ENCODE measurements around the gene GSN. TPM values are rescaled to one million over a fixed set of nuclear protein-coding genes. Genes with fewer than 3 reads are reported as not detected.

The GSN gene
- total and polyA plus RNA-seq, 9 of the 15 experiments (the other 6 are each of a cell fraction or from before 2014, with no cell fraction given) = 0.39 to 16.6 (median 8.2) TPM

DNA sequence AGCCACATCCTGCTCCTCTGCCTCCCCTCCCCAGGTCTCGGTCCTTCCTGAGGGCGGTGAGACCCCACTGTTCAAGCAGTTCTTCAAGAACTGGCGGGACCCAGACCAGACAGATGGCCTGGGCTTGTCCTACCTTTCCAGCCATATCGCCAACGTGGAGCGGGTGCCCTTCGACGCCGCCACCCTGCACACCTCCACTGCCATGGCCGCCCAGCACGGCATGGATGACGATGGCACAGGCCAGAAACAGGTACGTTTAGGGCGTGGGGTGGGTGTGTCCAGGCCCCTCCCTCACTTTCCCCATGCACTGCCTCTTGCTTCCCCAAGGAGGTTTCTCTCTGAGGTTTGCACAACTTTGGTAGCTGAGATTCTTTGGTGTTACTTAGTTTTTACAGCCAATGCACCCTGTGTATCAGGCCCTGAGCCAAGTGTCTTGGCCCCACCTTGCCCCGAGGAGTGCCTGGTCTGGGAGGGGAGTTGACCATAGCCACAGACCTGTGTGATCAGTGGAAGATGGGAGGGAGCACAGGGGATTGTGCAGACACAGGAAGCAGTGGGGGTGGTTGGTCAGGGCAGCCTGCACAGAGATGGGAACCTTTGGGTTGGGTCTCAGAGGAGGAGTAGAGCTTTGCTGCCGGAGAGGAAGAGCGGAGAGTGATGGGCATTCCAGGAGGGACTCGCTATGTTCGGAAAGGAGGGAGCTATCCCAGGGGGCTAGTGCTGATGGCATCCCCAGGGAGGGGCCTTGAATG lies 50.8 kb downstream of the GSN start:
- no peak overlapping the region for H3K4me3 ChIP-seq
- no peaks in the 10 kb centered on the region for H3K79me2 ChIP-seq (ENCODE audit: control insufficient read depth, insufficient read depth, low read length)
- H3K4me2 ChIP-seq (ENCODE audit: insufficient read depth, low read length) = no peak overlapping the region
- in situ Hi-C loops (cut with MboI) = loop anchor here (5.0 kb wide), 2 partner anchors 78 to 102 kb away; no protein-coding TSS in a partner anchor
- no peaks in the 10 kb centered on the region for H3K9me1 ChIP-seq (ENCODE audit: control insufficient read depth, insufficient read depth, low read length)
- 0 out of 4 replicates have a peak overlapping the region, but pooled peaks of 1 of the 2 experiments have one; percentile 29 for H3K9ac ChIP-seq (ENCODE audit: insufficient read depth in 1 of 2, low read depth in 2 of 2, low read length in 2 of 2)
- WGBS (ENCODE audit: insufficient coverage, low coverage, missing lambda C conversion rate) = 61% methylated on average over 15 of the region's 19 CpGs
- no peaks in the 10 kb centered on the region for H3K9me3 ChIP-seq (replicated peaks; ENCODE audit: control insufficient read depth, insufficient read depth, low read depth, low read length)
- H3K27ac ChIP-seq (ENCODE audit: extremely low read depth, low read depth, low read length) = no peak overlapping the region
- no peaks in the 10 kb centered on the region for H4K20me1 ChIP-seq (replicated peaks; ENCODE audit: control insufficient read depth, insufficient read depth, low read length)
- ChIA-PET POLR2A (interaction anchor here (0.7 kb wide), 1 partner anchor 18 kb away, joined by 3 read pairs; no protein-coding TSS in a partner anchor), CTCF (ENCODE audit: low intra/inter-chr PET ratio) (interaction anchor here (0.7 to 4.1 kb wide), 5 partner anchors 58 to 563 kb away, joined by 3 to 107 read pairs (median 5); no protein-coding TSS in a partner anchor)
- FAIRE-seq = no peak
- H3K27me3 ChIP-seq (ENCODE audit: control insufficient read depth in 2 of 2, insufficient read depth in 2 of 2, low read length in 2 of 2) = no peaks in the 10 kb centered on the region
- H3K36me3 ChIP-seq (ENCODE audit: control insufficient read depth, insufficient read depth, low read length) = no peaks in the 10 kb centered on the region
- no peak for ATAC-seq
- H3K4me1 ChIP-seq (replicated peaks in 1 of 2; ENCODE audit: control insufficient read depth in 2 of 2, insufficient read depth in 2 of 2, low read length in 2 of 2) = peaks cover 0 to 8% of the 10 kb centered on the region in 2 experiments; a peak in 2 of 5 replicates
- TF ChIP-seq HCFC1 (IDR thresholded peaks at IDR 0.05; ENCODE audit: low read depth, low read length) (no peak), CBX3 (IDR thresholded peaks at IDR 0.05; ENCODE audit: borderline replicate concordance in 1 of 2, low read length in 2 of 2) (no peak), ZBTB17 (CRISPR knock-in tag; IDR thresholded peaks at IDR 0.05) (no peak), EHMT2 (IDR thresholded peaks at IDR 0.05) (no peak), ZNF174 (CRISPR knock-in tag; IDR thresholded peaks at IDR 0.05) (no peak), PTTG1 (tag; IDR thresholded peaks at IDR 0.05; ENCODE audit: low read depth) (no peak)
- TF ChIP-seq, protein P1, sequence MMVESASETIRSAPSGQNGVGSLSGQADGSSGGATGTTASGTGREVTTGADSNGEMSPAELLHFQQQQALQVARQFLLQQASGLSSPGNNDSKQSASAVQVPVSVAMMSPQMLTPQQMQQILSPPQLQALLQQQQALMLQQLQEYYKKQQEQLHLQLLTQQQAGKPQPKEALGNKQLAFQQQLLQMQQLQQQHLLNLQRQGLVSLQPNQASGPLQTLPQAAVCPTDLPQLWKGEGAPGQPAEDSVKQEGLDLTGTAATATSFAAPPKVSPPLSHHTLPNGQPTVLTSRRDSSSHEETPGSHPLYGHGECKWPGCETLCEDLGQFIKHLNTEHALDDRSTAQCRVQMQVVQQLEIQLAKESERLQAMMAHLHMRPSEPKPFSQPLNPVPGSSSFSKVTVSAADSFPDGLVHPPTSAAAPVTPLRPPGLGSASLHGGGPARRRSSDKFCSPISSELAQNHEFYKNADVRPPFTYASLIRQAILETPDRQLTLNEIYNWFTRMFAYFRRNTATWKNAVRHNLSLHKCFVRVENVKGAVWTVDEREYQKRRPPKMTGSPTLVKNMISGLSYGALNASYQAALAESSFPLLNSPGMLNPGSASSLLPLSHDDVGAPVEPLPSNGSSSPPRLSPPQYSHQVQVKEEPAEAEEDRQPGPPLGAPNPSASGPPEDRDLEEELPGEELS (CRISPR knock-in tag; IDR thresholded peaks at IDR 0.05; ENCODE audit: borderline replicate concordance) = no peak
- TF ChIP-seq, protein P2, sequence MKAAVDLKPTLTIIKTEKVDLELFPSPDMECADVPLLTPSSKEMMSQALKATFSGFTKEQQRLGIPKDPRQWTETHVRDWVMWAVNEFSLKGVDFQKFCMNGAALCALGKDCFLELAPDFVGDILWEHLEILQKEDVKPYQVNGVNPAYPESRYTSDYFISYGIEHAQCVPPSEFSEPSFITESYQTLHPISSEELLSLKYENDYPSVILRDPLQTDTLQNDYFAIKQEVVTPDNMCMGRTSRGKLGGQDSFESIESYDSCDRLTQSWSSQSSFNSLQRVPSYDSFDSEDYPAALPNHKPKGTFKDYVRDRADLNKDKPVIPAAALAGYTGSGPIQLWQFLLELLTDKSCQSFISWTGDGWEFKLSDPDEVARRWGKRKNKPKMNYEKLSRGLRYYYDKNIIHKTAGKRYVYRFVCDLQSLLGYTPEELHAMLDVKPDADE (conservative IDR thresholded peaks at IDR 0.05; ENCODE audit: control insufficient read depth, low read depth, low read length) = no peak
- H2AFZ ChIP-seq (ENCODE audit: low read depth, low read length) = no peak overlapping the region
- intact Hi-C loops (cut with micrococcal nuclease) = no loop called here
- no peak for DNase-seq (ENCODE audit: extremely low read depth in 1 of 4, low spot score in 3 of 4)
- no TSS peak for BruUV-seq (replicated peaks)

Measured in K562 (cell line).